Stimulated activated CD8-positive, alpha-beta memory T cell treated with anti-CD3 and anti-CD28 coated beads, Interleukin-12 subunit alpha, Interleukin-12 subunit beta, amount 100 ng/mL, for 24 hours (primary cell): ENCODE results near the gene CBFA2T3.

Experiments used
- DNase-seq: peaks from one replicate; pipeline ENCODE4 v3.0.0-alpha.2; 2020; ENCODE audit errors: extremely low read depth

The CBFA2T3 gene

GRCh38 chr16:88995746-88996535, 18.9 kb upstream of the CBFA2T3 start:
- DNase-seq: no peak

GRCh38 chr16:88995194-88995593, 18.2 kb upstream of the CBFA2T3 start:
- no peak for DNase-seq

DNA sequence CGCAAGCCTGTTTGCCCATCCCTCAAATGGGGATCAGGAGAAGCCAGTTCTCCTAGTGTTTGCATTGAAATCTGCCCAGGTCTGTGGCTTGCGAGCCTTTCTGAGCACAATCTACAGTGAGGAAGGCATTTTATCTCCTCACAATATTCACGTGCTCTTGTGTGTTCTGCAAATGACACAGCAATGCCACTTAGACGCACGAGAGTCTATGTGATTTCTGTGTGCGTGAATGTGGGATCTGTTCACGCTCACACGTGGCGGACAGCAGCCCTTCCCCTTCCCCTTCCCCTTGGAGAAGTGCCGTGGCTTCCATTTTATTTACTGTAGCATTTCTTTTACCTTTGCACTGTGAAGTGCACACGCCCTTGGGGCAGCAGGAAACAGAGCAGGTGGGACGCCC, 17.7 kb upstream of the CBFA2T3 start:
- DNase-seq: no peak

GRCh38 chr16:88993946-88994600, 17.1 kb upstream of the CBFA2T3 start:
- DNase-seq: no peak

GRCh38 chr16:88993166-88993761, 16.3 kb upstream of the CBFA2T3 start:
- no peak for DNase-seq

- no peak for DNase-seq
Measured at GRCh38 chr16:88992351-88993165, 15.6 kb upstream of the CBFA2T3 start.

GRCh38 chr16:88991813-88992350, 14.9 kb upstream of the CBFA2T3 start:
- no peak for DNase-seq

- no peak for DNase-seq
Measured at GRCh38 chr16:88989852-88990547, 13.0 kb upstream of the CBFA2T3 start.

DNA sequence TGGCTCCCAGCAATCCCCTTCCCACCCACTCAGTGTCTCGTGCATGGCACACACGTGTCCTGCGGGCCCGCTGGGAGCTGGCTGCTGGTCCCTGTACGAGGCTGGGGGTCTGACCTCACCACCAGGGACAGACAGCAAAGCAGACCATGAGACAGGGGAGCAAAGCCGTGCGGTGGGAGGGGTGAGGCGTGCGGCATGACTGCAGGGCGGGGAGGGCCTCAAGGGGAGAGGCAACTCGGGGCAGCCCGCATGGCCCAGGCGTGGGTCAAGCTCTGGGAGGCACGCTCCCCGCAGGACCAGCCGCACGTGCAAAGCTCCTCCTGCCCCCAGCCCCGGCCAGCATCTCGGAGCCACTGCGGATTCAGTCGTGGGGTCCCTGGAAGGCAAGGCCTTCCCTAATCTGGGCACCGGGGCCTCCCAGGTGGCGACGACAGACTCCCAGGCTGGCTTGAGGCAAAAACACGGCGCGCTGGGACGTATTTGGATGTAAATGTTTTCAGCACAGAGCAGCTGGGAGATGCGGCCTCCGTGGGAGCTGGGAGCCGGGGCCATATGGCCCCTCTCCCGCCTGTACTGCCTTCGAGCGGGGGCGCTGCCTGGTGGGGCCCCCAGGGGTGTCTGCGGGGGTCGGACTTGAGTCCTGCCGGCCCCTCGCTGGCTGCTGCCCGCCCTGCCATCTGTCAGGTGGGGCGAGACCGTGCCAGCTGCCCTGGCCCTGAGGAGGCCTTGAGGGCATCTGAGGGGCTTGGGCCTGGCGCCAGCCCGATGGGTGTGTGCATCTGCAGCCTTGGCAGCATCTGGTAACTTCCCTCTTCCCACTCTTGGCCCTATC, 12.2 kb upstream of the CBFA2T3 start:
- DNase-seq: no peak

- DNase-seq: no peak
Measured at GRCh38 chr16:88985521-88985920, 8.5 kb upstream of the CBFA2T3 start.

GRCh38 chr16:88983771-88984687, 7.0 kb upstream of the CBFA2T3 start:
- no peak for DNase-seq

GRCh38 chr16:88983165-88983564, 6.2 kb upstream of the CBFA2T3 start:
- no peak for DNase-seq

DNA sequence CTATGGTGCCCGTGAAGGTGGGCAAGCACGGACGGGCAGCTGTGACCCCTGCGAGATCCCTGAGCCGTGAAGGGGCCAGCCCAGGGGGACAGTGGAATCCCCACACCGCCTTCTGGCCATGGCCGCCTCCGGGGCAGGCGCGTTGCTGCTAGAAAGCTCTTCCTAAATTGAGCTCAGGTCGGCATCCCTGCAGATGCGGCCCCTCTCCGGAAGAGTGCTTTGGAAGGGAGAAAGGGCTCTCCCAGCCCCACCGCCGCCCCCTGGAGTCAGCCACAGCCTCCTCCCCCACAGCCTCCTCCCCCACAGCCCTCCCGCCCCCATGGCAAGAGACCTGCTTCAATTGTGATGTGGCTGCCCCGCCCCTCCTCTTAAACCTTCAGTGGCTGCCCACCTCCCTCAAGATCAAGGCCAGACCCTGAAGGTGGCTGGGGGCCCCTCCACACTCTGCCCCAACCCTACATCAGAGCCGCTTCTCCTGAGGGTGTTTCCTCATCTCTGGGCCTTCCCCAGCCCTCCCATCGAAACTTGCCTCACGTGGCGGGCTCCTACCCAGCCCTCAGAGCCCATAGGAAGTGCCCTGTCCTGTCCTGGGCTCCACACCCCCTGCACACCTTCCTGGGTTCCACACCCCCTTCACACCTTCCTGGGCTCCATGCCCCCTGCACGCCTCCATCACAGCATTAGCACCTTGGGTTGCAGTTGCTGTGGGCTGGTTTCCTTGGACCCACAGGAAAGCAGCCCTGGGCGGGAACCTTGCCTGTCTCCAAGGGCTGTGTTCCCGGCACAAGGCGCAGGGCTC, 5.5 kb upstream of the CBFA2T3 start:
- DNase-seq: no peak

DNA sequence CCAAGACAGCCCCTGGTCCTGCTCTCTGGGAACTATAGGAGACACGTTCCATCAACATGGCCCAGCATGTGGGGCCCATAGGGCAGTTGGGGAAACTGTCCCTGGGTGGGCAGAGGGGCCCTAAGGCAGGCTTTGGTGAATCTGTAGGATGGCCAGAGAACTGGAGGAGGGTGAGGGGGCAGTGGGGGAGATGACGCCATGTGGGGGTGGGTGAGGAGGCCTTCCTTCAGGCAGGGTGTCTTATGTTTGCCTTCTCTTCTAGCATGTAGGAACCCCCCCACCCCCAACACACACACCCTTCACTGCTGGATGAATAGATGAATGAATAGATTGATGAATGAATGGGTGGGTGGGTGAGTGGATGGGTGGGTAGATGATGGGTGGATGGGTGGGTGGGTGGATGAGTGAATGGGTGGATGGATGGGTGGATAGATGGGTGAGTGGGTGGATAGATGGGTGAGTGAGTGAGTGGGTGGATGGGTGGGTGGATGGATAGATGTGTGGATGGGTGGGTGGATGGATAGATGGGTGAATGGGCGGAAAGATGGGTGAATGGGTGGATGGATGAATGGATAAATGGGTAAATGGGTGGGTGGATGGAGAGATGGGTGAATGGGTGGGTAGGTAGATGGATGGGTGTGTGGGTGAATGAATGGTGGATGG, 2.5 kb upstream of the CBFA2T3 start:
- DNase-seq: no peak

GRCh38 chr16:88978608-88979346, 1.8 kb upstream of the CBFA2T3 start:
- no peak for DNase-seq

- no peak for DNase-seq
Measured at GRCh38 chr16:88977812-88978607, 1.0 kb upstream of the CBFA2T3 start.
